ENCODE data around the gene DAPP1.

DNA sequence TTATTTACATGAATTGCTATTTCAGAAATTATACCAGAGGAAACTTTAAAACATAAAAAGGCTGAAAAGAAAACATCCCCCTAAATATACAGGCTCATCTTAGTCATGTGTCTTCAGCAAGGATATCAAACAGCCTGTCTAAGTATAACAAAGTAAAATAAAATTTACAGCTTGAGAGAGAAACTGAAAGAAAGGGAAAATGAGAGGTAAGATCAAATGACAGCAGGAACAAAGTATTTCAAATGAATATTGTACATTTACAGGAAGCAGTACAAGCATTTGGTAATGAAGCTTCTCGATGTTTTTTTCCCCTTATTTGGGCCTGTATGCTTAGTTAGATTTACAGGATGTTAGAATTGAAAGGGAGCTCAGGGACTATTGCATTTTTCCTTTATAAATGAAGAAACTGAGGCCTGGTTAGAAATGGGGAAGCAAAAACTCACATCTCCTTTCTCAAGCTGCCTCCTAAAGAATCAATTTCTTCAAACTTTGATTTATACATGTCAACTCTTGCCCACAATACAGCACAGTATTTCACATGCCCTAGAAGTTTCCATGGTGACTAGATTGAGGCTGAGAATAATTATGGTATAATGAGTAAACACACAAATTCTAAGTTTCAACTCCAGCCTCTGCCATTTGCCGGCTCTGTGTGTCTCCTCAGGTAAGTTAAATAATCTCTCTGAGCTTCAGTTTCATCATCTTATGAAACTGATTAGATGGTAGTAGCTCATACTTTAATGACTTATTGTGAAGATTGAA, 29.3 kb downstream of the DAPP1 start:
- TF ChIP-seq, protein P1, sequence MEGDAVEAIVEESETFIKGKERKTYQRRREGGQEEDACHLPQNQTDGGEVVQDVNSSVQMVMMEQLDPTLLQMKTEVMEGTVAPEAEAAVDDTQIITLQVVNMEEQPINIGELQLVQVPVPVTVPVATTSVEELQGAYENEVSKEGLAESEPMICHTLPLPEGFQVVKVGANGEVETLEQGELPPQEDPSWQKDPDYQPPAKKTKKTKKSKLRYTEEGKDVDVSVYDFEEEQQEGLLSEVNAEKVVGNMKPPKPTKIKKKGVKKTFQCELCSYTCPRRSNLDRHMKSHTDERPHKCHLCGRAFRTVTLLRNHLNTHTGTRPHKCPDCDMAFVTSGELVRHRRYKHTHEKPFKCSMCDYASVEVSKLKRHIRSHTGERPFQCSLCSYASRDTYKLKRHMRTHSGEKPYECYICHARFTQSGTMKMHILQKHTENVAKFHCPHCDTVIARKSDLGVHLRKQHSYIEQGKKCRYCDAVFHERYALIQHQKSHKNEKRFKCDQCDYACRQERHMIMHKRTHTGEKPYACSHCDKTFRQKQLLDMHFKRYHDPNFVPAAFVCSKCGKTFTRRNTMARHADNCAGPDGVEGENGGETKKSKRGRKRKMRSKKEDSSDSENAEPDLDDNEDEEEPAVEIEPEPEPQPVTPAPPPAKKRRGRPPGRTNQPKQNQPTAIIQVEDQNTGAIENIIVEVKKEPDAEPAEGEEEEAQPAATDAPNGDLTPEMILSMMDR (conservative IDR thresholded peaks at IDR 0.05; ENCODE audit: low read depth, low read length): no peak
- no peak for TF ChIP-seq EZH2 (IDR thresholded peaks at IDR 0.05; ENCODE audit: borderline replicate concordance, low read depth, low read length, poor library complexity, severe bottlenecking)
